ENCODE data around the gene GCHFR. TPM values are rescaled to one million over a fixed set of nuclear protein-coding genes. Genes with fewer than 3 reads are reported as not detected.

The GCHFR gene
- polyA plus RNA-seq, 1 of the 3 experiments (the other 2 are of a cell fraction) = 0.67 TPM

DNA sequence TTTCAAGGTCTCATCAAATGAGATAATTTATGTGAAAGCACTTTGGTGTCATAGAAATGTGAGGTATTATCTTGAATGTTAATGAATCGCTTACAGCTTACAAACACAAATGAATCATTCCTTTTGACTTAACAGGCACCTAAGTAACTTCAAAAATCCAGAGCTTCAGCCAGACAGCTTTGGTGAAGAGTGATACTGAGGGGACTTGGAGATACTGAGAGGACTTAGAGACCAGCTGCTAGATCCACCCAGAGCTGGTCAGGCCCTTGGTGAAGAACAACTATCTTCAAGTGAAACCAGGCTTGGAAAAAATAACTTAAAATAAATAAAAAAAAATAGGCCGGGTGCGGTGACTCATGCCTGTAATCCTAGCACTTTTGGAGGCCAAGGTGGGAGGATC lies 26.9 kb downstream of the GCHFR start:
- ChIA-PET POLR2A (no interaction called here), CTCF (interaction anchor here (2.4 to 31.8 kb wide), 3 partner anchors 8 to 67 kb away, joined by 8 to 555 read pairs (median 24); partner anchors contain the start of gene RMDN3)
- DNase-seq = no peak
- Histone ChIP-seq H3K4me3 (ENCODE audit: low read depth in 2 of 2, low read length in 1 of 2) (no peak overlapping the region), H3K27me3 (ENCODE audit: insufficient read depth) (no peaks in the 10 kb centered on the region), H3K4me1 (ENCODE audit: control insufficient read depth in 1 of 2, insufficient read depth in 2 of 2, low read depth in 1 of 2, low read length in 1 of 2) (peaks cover 2 to 16% of the 10 kb centered on the region in 2 experiments; a peak in 3 of 4 replicates), H3K9ac (no peak overlapping the region), H3F3A (replicated peaks; ENCODE audit: insufficient read depth) (peaks cover 15% of the 10 kb centered on the region), H3K9me3 (no peaks in the 10 kb centered on the region), H3K36me3 (replicated peaks in 1 of 2; ENCODE audit: control insufficient read depth in 1 of 2, insufficient read depth in 2 of 2, low read length in 1 of 2) (peaks cover 0 to 5% of the 10 kb centered on the region in 2 experiments), H3K4me2 (no peak overlapping the region), H4K20me1 (ENCODE audit: insufficient read depth) (peaks cover 19% of the 10 kb centered on the region), H2AFZ (ENCODE audit: low read depth) (no peak overlapping the region), H3K79me2 (ENCODE audit: insufficient read depth) (peaks cover 59% of the 10 kb centered on the region), H3K27ac (ENCODE audit: low read depth in 2 of 2, low read length in 1 of 2) (peak overlapping the region in 1 of 2 experiments; percentile 34; a peak in 2 of 4 replicates), H3K9me2 (no peaks in the 10 kb centered on the region)
- WGBS (ENCODE audit: low lambda C conversion rate) = 81% methylated on average over 3 of the region's 3 CpGs
- no peak for TF ChIP-seq FOSL2 (IDR thresholded peaks at IDR 0.05; ENCODE audit: borderline replicate concordance, low read depth)
- no peak for TF ChIP-seq FOXJ3 (CRISPR knock-in tag; IDR thresholded peaks at IDR 0.05)
- TF ChIP-seq, protein P1, sequence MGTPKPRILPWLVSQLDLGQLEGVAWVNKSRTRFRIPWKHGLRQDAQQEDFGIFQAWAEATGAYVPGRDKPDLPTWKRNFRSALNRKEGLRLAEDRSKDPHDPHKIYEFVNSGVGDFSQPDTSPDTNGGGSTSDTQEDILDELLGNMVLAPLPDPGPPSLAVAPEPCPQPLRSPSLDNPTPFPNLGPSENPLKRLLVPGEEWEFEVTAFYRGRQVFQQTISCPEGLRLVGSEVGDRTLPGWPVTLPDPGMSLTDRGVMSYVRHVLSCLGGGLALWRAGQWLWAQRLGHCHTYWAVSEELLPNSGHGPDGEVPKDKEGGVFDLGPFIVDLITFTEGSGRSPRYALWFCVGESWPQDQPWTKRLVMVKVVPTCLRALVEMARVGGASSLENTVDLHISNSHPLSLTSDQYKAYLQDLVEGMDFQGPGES (IDR thresholded peaks at IDR 0.05; ENCODE audit: low read depth, low read length) = no peak
- TF ChIP-seq, protein P2, sequence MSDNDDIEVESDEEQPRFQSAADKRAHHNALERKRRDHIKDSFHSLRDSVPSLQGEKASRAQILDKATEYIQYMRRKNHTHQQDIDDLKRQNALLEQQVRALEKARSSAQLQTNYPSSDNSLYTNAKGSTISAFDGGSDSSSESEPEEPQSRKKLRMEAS (IDR thresholded peaks at IDR 0.05; ENCODE audit: low read depth) = no peak
- no peak for TF ChIP-seq NRF1 (IDR thresholded peaks at IDR 0.05; ENCODE audit: low read depth, low read length)
- TF ChIP-seq, protein P3, sequence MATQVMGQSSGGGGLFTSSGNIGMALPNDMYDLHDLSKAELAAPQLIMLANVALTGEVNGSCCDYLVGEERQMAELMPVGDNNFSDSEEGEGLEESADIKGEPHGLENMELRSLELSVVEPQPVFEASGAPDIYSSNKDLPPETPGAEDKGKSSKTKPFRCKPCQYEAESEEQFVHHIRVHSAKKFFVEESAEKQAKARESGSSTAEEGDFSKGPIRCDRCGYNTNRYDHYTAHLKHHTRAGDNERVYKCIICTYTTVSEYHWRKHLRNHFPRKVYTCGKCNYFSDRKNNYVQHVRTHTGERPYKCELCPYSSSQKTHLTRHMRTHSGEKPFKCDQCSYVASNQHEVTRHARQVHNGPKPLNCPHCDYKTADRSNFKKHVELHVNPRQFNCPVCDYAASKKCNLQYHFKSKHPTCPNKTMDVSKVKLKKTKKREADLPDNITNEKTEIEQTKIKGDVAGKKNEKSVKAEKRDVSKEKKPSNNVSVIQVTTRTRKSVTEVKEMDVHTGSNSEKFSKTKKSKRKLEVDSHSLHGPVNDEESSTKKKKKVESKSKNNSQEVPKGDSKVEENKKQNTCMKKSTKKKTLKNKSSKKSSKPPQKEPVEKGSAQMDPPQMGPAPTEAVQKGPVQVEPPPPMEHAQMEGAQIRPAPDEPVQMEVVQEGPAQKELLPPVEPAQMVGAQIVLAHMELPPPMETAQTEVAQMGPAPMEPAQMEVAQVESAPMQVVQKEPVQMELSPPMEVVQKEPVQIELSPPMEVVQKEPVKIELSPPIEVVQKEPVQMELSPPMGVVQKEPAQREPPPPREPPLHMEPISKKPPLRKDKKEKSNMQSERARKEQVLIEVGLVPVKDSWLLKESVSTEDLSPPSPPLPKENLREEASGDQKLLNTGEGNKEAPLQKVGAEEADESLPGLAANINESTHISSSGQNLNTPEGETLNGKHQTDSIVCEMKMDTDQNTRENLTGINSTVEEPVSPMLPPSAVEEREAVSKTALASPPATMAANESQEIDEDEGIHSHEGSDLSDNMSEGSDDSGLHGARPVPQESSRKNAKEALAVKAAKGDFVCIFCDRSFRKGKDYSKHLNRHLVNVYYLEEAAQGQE (IDR thresholded peaks at IDR 0.05; ENCODE audit: low read depth, low read length) = no peak
- no peak for TF ChIP-seq ELF1 (IDR thresholded peaks at IDR 0.05)
- TF ChIP-seq MEF2A (IDR thresholded peaks at IDR 0.05; ENCODE audit: borderline replicate concordance, low read depth) = no peak
- TF ChIP-seq RXRA (IDR thresholded peaks at IDR 0.05; ENCODE audit: borderline replicate concordance, low read depth) = no peak
- no peak for TF ChIP-seq NFIC (IDR thresholded peaks at IDR 0.05; ENCODE audit: borderline replicate concordance)
- TF ChIP-seq SMC3 (IDR thresholded peaks at IDR 0.05; ENCODE audit: low read depth, low read length) = no peak
- TF ChIP-seq, protein P4, sequence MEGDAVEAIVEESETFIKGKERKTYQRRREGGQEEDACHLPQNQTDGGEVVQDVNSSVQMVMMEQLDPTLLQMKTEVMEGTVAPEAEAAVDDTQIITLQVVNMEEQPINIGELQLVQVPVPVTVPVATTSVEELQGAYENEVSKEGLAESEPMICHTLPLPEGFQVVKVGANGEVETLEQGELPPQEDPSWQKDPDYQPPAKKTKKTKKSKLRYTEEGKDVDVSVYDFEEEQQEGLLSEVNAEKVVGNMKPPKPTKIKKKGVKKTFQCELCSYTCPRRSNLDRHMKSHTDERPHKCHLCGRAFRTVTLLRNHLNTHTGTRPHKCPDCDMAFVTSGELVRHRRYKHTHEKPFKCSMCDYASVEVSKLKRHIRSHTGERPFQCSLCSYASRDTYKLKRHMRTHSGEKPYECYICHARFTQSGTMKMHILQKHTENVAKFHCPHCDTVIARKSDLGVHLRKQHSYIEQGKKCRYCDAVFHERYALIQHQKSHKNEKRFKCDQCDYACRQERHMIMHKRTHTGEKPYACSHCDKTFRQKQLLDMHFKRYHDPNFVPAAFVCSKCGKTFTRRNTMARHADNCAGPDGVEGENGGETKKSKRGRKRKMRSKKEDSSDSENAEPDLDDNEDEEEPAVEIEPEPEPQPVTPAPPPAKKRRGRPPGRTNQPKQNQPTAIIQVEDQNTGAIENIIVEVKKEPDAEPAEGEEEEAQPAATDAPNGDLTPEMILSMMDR (IDR thresholded peaks at IDR 0.05) = no peak
- no peak for TF ChIP-seq GABPA (IDR thresholded peaks at IDR 0.05; ENCODE audit: low read depth)
- TF ChIP-seq TAF1 (IDR thresholded peaks at IDR 0.05; ENCODE audit: borderline replicate concordance, low read depth, low read length) = no peak
- TF ChIP-seq, protein P5, sequence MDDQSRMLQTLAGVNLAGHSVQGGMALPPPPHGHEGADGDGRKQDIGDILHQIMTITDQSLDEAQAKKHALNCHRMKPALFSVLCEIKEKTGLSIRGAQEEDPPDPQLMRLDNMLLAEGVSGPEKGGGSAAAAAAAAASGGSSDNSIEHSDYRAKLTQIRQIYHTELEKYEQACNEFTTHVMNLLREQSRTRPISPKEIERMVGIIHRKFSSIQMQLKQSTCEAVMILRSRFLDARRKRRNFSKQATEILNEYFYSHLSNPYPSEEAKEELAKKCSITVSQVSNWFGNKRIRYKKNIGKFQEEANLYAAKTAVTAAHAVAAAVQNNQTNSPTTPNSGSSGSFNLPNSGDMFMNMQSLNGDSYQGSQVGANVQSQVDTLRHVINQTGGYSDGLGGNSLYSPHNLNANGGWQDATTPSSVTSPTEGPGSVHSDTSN (IDR thresholded peaks at IDR 0.05) = no peak

All from SK-N-SH (cell line).